Adrenal gland (tissue), 5 donors: ENCODE data around the gene GPR82.

Experiments used
- POLR2A ChIP-seq, 2 donors: fragments of 450-650 bp; IDR thresholded peaks; one replicate each; pipeline ENCODE4 v1.6.1; 2017; ENCODE audit warnings: antibody characterized with exemption in 2 of 2, mild to moderate bottlenecking in 2 of 2, moderate library complexity in 1 of 2
- TF ChIP-seq, protein P1 (sequence below), 6 experiments: fragments of 450-650 bp in 4 of 6; fragments of 200-600 bp in 2 of 6; sonication (generic) in 1 of 6; IDR thresholded peaks; 1 replicate in 5 of 6; 2 replicates in 1 of 6; pipeline versions ENCODE4 v1.5.1 to v1.8.0; 2016 to 2021; ENCODE audit warnings: antibody characterized with exemption in 6 of 6, mild to moderate bottlenecking in 2 of 6, moderate library complexity in 1 of 6
- donor health status: DM: no; HTN: no; CAD: no.

DNA sequence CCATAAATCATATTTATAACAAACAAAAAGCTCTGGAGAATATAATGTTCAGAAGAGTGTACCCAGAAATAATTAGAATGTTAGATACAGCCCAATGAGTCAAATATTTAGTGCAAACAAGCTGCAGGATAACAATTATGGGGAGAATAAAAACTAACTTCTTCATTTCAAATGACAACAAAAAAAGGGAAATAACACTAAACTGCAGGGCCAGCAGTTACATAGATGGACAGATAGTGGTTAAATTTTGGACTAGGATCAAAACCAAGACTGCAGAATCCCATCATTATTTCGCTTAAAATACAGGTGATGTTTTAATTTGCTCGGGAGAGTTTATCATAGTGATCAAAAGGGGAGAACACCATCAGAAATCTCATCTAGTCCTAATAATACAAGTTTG is 35.8 kb upstream of the GPR82 start:
- TF ChIP-seq, protein P1, sequence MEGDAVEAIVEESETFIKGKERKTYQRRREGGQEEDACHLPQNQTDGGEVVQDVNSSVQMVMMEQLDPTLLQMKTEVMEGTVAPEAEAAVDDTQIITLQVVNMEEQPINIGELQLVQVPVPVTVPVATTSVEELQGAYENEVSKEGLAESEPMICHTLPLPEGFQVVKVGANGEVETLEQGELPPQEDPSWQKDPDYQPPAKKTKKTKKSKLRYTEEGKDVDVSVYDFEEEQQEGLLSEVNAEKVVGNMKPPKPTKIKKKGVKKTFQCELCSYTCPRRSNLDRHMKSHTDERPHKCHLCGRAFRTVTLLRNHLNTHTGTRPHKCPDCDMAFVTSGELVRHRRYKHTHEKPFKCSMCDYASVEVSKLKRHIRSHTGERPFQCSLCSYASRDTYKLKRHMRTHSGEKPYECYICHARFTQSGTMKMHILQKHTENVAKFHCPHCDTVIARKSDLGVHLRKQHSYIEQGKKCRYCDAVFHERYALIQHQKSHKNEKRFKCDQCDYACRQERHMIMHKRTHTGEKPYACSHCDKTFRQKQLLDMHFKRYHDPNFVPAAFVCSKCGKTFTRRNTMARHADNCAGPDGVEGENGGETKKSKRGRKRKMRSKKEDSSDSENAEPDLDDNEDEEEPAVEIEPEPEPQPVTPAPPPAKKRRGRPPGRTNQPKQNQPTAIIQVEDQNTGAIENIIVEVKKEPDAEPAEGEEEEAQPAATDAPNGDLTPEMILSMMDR (IDR thresholded peaks at IDR 0.05): no peak
- TF ChIP-seq POLR2A (IDR thresholded peaks at IDR 0.05): no peak
